Astrocyte of the hippocampus (primary cell): ENCODE measurements around the gene ARFGAP3.

Experiments used
- DNase-seq: peaks from one replicate; pipeline ENCODE4 v3.0.0; 2011; ENCODE audit warnings: low read depth, low spot score

The ARFGAP3 gene

DNA sequence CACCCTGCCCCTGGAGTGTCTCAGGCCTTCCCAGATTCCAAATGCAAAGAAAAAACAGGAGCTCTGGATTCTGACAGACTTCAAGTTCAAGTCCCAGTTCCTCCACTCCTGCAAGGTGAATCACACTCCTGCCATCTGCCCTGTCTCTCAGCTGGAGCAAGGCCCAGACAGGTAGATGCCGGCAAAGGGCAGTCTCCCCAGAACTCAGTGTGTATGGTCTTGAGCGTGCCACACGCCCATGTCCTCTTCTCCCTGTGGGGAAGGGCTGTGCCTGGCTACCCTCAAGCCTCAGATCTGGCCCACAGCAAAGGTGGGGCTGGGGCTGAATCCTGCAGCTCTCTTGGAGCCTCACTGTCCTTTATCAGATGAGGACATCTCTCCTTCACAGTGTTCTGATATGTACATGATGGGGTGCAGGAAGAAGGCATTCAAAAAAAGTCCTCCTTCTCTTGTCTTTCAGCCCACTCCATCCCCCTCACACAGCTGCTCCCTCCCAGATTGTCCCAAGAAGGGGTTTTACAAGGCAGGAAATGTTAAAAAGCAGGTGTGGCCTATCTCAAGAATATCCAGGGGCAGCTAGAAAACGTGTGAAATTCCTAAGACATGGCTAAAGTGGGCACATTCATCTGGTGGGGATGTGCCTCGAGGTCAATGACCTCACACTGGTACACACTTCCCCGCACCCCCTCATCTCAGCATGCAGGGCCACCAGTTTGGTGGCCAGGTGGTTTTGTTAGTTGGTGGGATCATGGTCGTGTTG is 27.7 kb upstream of the ARFGAP3 start:
- no peak for DNase-seq

DNA sequence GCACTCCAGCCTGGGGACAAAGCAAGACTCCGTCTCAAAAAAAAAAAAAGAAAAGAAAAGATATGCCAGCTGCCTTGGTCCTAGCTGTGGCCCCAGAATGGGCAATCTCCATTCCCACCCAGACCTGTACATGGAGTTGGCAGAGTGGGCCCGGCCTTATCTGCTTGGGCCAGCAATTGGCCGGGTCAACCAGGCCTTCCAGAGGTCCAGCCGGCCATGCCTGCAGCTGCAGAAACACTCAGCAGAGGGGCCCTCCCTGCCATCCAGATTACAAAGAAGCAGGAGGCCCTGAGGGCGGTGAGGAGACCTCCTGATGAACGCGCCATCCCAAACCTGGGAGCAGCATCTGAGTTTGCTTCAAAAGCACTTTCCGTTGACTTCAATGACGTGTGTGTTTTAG is 26.9 kb upstream of the ARFGAP3 start:
- DNase-seq, result no peak

GRCh38 chr22:42883121-42883520 is 26.0 kb upstream of the ARFGAP3 start:
- no peak for DNase-seq

DNA sequence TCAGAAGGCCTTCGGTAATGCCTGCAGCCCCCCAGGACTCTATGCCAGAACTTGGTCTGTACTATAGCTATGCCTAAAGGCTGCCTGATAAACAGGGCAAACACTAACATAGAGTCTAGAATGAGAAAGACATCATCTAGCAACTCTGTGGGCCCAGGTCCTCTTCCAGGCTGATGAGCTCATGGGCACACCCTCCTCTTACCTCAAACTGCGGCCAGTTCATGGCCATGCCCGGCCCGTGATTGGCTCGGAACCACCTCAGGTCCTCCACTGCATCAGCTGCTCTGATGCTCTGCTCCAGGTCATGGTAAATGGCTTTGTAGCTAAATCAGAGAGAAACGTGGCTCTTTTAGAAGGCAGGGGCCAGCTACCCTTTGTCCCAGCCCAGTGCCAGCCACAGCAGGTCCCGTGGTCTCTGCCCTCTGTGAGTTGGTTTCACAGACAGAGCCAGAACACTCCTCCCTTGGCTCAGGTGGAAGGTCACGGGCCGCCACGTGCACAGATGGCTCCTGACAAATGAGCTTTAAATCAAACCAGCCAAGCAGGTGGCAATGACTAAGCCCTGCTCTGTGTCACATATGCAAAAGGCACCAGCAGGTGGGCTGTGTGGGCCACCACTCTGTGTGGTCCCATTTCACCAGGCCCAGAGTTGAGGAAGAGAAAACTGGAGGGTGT is 25.0 kb upstream of the ARFGAP3 start:
- DNase-seq, result no peak

- DNase-seq, result no peak
Measured at GRCh38 chr22:42881298-42881697, 24.2 kb upstream of the ARFGAP3 start.

GRCh38 chr22:42880815-42881214 is 23.7 kb upstream of the ARFGAP3 start:
- DNase-seq, result no peak

GRCh38 chr22:42879371-42880021 is 22.4 kb upstream of the ARFGAP3 start:
- DNase-seq, result no peak

GRCh38 chr22:42878561-42879305 is 21.7 kb upstream of the ARFGAP3 start:
- DNase-seq, result no peak

DNA sequence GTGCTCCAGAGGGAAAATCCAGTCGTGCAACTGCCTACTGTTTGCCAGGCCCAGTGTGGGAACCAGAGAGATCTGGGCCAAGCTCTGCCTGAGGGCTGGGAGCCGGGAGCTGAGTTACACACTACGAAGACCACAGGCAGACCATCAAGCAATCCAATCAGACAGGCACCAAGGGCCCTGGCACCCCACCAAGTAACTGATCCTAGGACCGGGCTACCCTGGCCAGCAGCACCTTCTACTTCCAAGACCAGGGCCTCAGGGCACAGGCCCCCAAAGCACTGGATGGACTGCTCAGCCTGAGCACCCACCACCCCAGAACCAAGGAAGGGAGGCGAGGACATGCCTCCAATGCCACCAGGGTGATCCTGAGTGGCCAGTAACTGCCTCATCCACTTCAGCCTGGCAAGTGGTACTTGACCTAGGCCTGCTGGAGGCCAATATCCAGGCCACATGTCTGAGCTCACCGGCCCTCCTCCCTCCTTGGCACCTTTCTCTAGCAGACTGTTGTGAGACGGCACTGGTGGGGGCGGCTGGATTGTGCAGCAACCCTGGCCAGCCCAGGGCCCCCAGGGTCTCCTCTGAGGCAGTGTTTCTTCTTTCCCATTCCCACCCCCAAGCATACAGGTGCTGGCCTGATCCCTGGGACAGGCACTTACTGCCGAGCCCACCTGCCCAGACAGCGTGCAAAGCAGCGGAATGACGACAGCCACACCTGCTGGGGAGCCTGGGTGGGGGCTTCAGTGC is 20.7 kb upstream of the ARFGAP3 start:
- no peak for DNase-seq

GRCh38 chr22:42877158-42877557 is 20.1 kb upstream of the ARFGAP3 start:
- DNase-seq, result no peak

- DNase-seq, result no peak
Measured at GRCh38 chr22:42876041-42876440, 19.0 kb upstream of the ARFGAP3 start.

DNA sequence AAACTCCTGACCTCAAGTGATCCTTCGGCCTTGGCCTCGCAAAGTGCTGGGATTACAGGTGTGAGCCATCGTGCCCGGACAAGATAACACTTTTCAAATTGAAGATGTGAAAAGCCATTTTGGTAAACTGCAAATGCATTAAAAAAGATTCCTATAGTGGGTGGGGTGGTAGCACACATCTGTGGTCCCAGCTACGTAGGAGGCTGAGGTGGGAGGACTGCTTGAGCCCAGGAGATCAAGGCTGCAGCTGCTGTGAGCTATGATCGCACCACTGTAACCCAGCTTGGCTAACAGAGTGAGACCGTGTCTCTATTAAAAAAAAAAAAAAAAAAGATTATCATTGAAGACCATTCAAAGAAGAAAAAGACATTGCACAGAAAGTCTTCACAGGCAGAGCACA is 16.9 kb upstream of the ARFGAP3 start:
- no peak for DNase-seq

DNA sequence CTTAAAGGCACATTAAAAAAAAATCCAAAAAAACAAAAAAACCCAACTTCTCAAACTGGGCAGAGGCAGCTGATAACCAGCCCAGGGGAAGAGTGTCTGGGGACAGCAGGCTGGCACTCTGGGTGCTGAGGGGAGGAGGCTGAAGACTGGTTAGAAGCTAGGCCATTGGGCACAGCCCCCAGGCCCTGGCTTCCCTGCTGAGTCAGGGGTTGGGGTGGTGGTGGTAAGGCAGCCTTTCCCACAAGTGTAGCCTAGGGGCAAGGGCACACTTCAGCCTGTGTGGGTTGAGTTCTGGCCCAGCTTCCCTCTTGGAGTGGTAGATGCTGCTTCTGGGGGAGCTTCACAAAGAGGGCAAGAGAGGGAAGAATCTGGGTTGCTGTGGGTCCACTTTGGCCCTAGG is 16.3 kb upstream of the ARFGAP3 start:
- DNase-seq, result no peak

DNA sequence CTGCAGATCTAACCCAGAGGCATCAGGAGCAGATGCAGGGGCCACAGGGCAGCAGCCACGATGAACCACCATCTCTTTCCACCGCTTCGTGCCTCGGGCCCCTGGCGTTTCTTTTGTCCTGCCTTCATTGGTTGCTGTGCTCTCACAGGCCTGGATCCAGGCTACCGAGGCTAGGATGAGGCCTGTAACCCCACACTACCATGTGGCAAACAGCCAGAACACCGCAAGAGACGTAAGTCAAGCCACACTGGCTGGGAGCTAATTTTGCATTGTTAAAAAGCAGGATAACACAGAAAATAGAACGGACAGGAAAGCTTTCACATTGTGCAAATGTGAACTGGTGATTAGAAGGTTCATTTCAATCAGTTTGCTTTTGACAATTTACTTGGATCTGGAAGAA is 15.7 kb upstream of the ARFGAP3 start:
- no peak for DNase-seq

- no peak for DNase-seq
Measured at GRCh38 chr22:42871146-42872050, 14.3 kb upstream of the ARFGAP3 start.

- no peak for DNase-seq
Measured at GRCh38 chr22:42869888-42870480, 12.9 kb upstream of the ARFGAP3 start.

GRCh38 chr22:42869463-42869862 is 12.4 kb upstream of the ARFGAP3 start:
- no peak for DNase-seq

- peak; percentile 89 for DNase-seq
Measured at GRCh38 chr22:42868751-42869251, 11.7 kb upstream of the ARFGAP3 start.

DNA sequence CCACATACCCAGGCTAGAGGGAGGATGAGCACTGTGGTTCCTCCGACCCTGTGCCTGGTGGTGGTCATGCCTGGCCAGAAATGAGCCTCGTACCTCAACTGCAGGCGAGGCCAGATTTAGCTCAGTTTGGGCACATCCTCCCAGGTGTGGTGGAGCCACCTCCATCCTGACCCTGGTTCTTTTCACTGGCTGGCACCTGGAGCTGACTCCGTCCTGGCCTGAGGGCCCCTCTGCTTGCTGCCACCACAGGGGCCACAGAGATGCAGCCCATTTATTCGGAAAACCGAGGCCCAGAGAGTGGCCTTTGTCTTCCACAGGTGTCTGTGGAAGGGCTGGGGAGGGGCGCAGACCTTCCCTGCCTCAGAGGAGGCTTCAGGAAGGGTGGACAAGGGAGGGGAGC is 9.0 kb upstream of the ARFGAP3 start:
- DNase-seq, result no peak

DNA sequence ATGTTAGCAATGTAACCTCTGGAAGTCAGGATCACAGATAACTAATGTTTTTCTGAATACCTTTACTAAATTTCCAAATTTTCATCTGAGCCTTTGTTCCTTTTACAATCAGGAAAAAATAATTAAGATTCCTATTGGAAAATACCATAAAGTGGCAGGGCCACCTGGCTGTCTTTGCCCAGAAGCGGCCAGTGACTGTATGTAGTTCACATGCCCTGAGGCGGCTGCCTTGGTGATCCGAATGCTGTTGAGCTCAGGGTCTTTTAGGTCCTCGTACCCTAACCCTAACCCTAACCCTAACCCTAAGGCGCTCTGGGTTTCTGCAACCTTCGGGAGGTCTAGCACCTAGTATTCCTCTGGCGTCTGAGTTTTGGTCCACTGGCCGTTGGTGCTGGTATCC is 8.5 kb upstream of the ARFGAP3 start:
- peak; percentile 67 for DNase-seq
